Tibial artery (tissue), 4 donors: ENCODE measurements around the gene DOCK11.

Experiments
- DNase-seq, 2 donors: peaks; one replicate each; pipeline ENCODE4 v3.0.0-alpha.2; 2019
- H3K27ac ChIP-seq, 2 donors: fragments of 200-600 bp; sonication (generic) in 1 of 2; 1 replicate in 1 of 2; 2 replicates in 1 of 2; pipeline ENCODE4 v1.5.1; 2018 to 2019; ENCODE audit warnings: mild to moderate bottlenecking in 1 of 2
- H3K27me3 ChIP-seq, 2 donors: fragments of 200-600 bp; sonication (generic) in 1 of 2; one replicate each; pipeline versions ENCODE4 v1.5.1 to v1.6.0; 2016 to 2019
- H3K36me3 ChIP-seq, 3 donors: fragments of 200-600 bp; sonication (generic) in 2 of 3; one replicate each; pipeline ENCODE4 v1.5.1; 2016 to 2019; ENCODE audit warnings: mild to moderate bottlenecking in 2 of 3
- H3K4me1 ChIP-seq, 4 donors: fragments of 200-600 bp; sonication (generic) in 2 of 4; 1 replicate in 3 of 4; 2 replicates in 1 of 4; pipeline ENCODE4 v1.5.1; 2016 to 2019
- H3K4me3 ChIP-seq, 2 donors: fragments of 200-600 bp; sonication (generic) in 1 of 2; 1 replicate in 1 of 2; 2 replicates in 1 of 2; pipeline ENCODE4 v1.5.1; 2018 to 2019; ENCODE audit warnings: mild to moderate bottlenecking in 2 of 2
- H3K9me3 ChIP-seq, 3 donors: fragments of 200-600 bp; sonication (generic) in 1 of 3; one replicate each; pipeline ENCODE4 v1.5.1; 2016 to 2019
- intact Hi-C: fragments of 100-400 bp; cut with DNase I; formaldehyde crosslinking; loops from one replicate; pipeline ENCODE4 v1.15.0; 2023; ENCODE audit warnings: low total_unique reads
- TF ChIP-seq, protein P1 (sequence below), 2 experiments: fragments of 200-600 bp in 1 of 2; fragments of 450-650 bp in 1 of 2; IDR thresholded peaks; one replicate each; pipeline ENCODE4 v1.5.1; 2017 to 2019; ENCODE audit warnings: antibody characterized with exemption in 2 of 2, mild to moderate bottlenecking in 1 of 2, moderate library complexity in 1 of 2

DOCK11 gene

DNA sequence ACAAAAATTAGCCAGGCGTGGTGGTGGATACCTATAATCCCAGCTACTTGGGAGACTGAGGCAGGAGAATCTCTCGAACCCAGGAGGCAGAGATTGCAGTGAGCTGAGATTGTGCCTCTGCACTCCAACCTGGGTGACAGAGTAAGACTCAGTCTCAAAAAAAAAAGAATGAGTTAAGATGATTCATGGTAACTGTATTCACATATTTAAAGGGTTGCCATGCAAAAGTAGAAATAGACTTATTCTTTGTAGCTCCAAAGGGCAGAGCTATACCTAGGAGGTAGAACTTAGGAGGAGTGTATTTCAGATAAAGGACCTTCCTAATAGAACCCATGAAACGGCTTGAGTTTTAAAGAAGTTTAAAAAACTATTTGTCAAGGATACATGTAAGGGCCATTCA, 127.4 kb downstream of the DOCK11 start:
- intact Hi-C loops = no loop called here
- Histone ChIP-seq H3K4me3 (no peak overlapping the region), H3K27ac (no peak overlapping the region), H3K9me3 (no peaks in the 10 kb centered on the region), H3K27me3 (no peaks in the 10 kb centered on the region), H3K36me3 (peaks cover 6 to 15% (median 14%) of the 10 kb centered on the region in 3 donors), H3K4me1 (no peaks in the 10 kb centered on the region)
- TF ChIP-seq, protein P1, sequence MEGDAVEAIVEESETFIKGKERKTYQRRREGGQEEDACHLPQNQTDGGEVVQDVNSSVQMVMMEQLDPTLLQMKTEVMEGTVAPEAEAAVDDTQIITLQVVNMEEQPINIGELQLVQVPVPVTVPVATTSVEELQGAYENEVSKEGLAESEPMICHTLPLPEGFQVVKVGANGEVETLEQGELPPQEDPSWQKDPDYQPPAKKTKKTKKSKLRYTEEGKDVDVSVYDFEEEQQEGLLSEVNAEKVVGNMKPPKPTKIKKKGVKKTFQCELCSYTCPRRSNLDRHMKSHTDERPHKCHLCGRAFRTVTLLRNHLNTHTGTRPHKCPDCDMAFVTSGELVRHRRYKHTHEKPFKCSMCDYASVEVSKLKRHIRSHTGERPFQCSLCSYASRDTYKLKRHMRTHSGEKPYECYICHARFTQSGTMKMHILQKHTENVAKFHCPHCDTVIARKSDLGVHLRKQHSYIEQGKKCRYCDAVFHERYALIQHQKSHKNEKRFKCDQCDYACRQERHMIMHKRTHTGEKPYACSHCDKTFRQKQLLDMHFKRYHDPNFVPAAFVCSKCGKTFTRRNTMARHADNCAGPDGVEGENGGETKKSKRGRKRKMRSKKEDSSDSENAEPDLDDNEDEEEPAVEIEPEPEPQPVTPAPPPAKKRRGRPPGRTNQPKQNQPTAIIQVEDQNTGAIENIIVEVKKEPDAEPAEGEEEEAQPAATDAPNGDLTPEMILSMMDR (IDR thresholded peaks at IDR 0.05) = no peak
- DNase-seq = no peak

DNA sequence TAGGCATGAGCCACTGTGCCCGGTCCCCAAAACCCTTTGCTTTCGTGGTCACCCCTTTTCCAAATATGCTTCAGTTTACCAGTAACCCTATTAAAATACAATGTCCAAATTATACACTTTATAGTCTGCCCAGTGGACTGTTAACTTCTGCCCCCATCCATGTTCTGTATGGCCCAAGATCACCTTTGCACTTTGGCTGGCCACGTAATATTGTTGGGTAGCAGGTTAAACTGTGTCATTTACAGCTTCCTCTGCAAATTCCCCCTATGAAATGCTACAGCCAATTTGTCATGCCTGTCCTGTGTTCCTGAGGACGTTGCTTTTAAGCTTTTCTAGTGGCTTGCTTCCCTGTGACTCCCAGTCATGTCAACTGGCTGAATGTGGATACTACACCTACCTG, 130.7 kb downstream of the DOCK11 start:
- Histone ChIP-seq H3K27ac (no peak overlapping the region), H3K27me3 (no peaks in the 10 kb centered on the region), H3K36me3 (peaks cover 13 to 25% (median 19%) of the 10 kb centered on the region in 3 donors), H3K4me1 (no peaks in the 10 kb centered on the region), H3K4me3 (no peak overlapping the region), H3K9me3 (no peaks in the 10 kb centered on the region)
- TF ChIP-seq, protein P1 (IDR thresholded peaks at IDR 0.05) = no peak
- intact Hi-C loops = no loop called here
- no peak for DNase-seq

DNA sequence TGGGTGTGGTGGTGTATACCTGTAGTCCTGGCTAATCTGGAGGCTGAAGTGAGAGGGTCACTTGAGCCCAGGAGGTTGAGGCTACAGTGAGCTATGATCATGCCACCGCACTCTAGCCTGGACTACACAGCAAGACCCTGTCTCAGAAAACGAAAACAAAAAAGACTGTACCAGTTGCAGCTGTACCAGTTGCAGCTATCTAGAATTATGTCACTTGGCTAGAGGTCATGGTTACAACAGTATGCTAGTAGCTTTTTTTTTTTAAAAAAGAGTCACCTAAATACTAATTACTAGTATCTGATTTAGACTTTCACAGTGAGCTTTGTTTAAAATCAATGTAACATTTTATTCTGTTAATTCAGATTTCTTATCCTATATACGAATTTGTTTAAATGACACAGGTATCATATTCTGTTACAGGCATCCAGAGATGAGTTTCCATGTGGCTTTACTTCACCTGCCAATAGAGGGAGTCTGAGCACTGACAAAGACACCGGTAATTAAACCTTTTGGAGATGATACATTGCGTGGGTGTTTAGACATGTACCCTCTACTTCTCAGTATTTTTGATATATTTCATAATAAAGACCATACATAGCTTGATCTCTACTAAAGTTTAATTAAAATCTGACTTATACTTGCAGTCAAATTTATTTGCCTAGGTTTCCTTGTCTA, 131.6 kb downstream of the DOCK11 start:
- Histone ChIP-seq H3K27ac (no peak overlapping the region), H3K36me3 (peaks cover 13 to 25% (median 24%) of the 10 kb centered on the region in 3 donors), H3K4me1 (no peaks in the 10 kb centered on the region), H3K27me3 (no peaks in the 10 kb centered on the region), H3K9me3 (no peaks in the 10 kb centered on the region), H3K4me3 (no peak overlapping the region)
- DNase-seq = no peak
- intact Hi-C loops = no loop called here
- TF ChIP-seq, protein P1 (IDR thresholded peaks at IDR 0.05) = no peak

DNA sequence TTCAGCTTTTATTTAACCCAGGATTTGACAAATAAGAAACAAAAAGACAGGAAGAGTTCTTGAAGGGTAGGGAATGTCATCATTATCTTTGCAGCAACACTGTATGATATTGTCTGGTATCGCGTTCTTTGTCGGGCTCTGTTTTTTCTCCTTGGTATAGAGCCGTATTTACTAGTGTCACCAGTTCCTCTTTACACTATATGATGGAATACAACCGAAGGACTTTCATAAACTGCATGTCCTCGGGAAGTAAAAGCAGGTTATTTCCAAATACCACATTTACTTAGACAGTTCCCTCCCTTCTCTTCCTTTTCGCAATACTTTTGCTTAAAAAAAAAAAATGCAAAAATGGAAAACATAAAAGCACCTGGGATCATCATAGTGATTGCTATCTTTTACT, 135.2 kb downstream of the DOCK11 start:
- Histone ChIP-seq H3K4me3 (no peak overlapping the region), H3K27me3 (no peaks in the 10 kb centered on the region), H3K27ac (no peak overlapping the region), H3K4me1 (no peaks in the 10 kb centered on the region), H3K9me3 (no peaks in the 10 kb centered on the region), H3K36me3 (peaks cover 15 to 32% (median 26%) of the 10 kb centered on the region in 3 donors)
- no peak for DNase-seq
- intact Hi-C loops = no loop called here
- TF ChIP-seq, protein P1 (IDR thresholded peaks at IDR 0.05) = no peak

DNA sequence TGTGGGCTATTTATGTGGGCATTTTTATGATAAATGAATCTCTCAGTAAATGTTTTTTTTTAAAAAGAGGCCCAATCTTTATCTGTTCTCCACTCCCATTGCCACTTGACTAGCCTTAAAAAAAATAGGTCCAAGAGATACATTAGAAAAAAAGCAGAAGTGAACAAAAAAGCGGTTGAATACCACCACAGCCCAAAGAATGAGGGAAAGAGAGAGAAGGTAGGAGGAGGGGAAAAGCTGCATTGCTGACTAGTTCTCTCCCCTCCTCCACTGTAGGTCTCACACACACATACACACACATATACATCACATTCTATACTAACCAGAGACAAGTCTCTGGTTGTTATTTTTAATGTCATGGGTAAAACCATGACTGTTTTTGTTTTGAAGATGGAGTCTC, 136.0 kb downstream of the DOCK11 start:
- no peak overlapping the region for H3K27ac ChIP-seq

More for the DNA sequence above, 136.0 kb downstream of the DOCK11 start:
- Histone ChIP-seq H3K36me3 (peaks cover 16 to 30% (median 25%) of the 10 kb centered on the region in 3 donors), H3K4me1 (no peaks in the 10 kb centered on the region), H3K27me3 (no peaks in the 10 kb centered on the region), H3K4me3 (no peak overlapping the region), H3K9me3 (no peaks in the 10 kb centered on the region)
- no peak for DNase-seq
- intact Hi-C loops = no loop called here
- TF ChIP-seq, protein P1 (IDR thresholded peaks at IDR 0.05) = no peak
